Endothelial cell of umbilical vein (primary cell): Measurements from ENCODE around the gene C6orf89. TPM values are rescaled to one million over a fixed set of nuclear protein-coding genes. Genes with fewer than 3 reads are reported as not detected.
A peak's percentile ranks its signal among the peaks of the same experiment; 100 is the strongest.

Experiments used
- BruUV-seq: library from RNA; stranded (reverse); fragments of 400-500 nt; replicated peaks from 2 replicates; lab custom pipeline; 2021; lab: Mats Ljungman, UMichigan
- CTCF ChIA-PET: fragments of 300-600, 350-600 bp; sonication (Branson Sonifier 250); formaldehyde crosslinking; loops from one replicate; lab custom pipeline; 2021; ENCODE audit warnings: antibody characterized with exemption, inconsistent platforms; lab: Charles Lee
- POLR2A ChIA-PET: fragments of 300-600, 350-600 bp; sonication (Branson Sonifier 250); formaldehyde crosslinking; loops from one replicate; lab custom pipeline; 2021; ENCODE audit warnings: antibody characterized with exemption, inconsistent platforms; lab: Charles Lee
- DNase-seq: peaks from one replicate; pipeline ENCODE4 v3.0.0-alpha.2; 2011; ENCODE audit warnings: low read depth, low spot score
- FAIRE-seq: peaks from 2 replicates; lab custom pipeline; 2011; peaks lifted over from hg19 to GRCh38; lab: Jason Lieb, UNC
- H2AFZ ChIP-seq: 2 replicates; pipeline ENCODE4 v1.6.0; 2012; ENCODE audit warnings: low read depth, low read length, control low read depth, inconsistent platforms
- H3K27ac ChIP-seq: 2 replicates; pipeline ENCODE4 v1.5.1; 2011; ENCODE audit warnings: low read depth, mild to moderate bottlenecking, control low read depth, low read length, moderate library complexity; ENCODE audit not compliant: insufficient read depth
- H3K27me3 ChIP-seq, 2 experiments: 2 replicates each; pipeline versions ENCODE4 v1.6.0 to v1.6.1; 2011; ENCODE audit warnings: low read length in 2 of 2, mixed read lengths in 1 of 2; ENCODE audit not compliant: control insufficient read depth in 2 of 2, insufficient read depth in 2 of 2
- H3K36me3 ChIP-seq, 2 experiments: 2 replicates in 1 of 2; 3 replicates in 1 of 2; pipeline ENCODE4 v1.5.1; 2011; ENCODE audit warnings: low read length in 2 of 2, mild to moderate bottlenecking in 1 of 2, moderate library complexity in 1 of 2; ENCODE audit not compliant: control insufficient read depth in 2 of 2, insufficient read depth in 2 of 2; ENCODE audit errors: extremely low read depth in 1 of 2
- H3K4me1 ChIP-seq: 3 replicates; pipeline ENCODE4 v1.5.1; 2011; ENCODE audit warnings: mild to moderate bottlenecking, low read length; ENCODE audit not compliant: control insufficient read depth, insufficient read depth; ENCODE audit errors: extremely low read depth
- H3K4me2 ChIP-seq: 2 replicates; pipeline ENCODE4 v1.6.1; 2011; ENCODE audit warnings: low read length, control low read depth, mixed read lengths; ENCODE audit not compliant: insufficient read depth
- H3K4me3 ChIP-seq, 3 experiments: fragments of 200-600 bp in 1 of 3; sonication (generic), shearing (Covaris generic) in 1 of 3; replicated peaks in 1 of 3; 2 replicates each; pipeline ENCODE4 v1.5.1; 2011 to 2016; ENCODE audit warnings: control low read depth in 3 of 3, low read length in 3 of 3, mild to moderate bottlenecking in 2 of 3, inconsistent platforms in 1 of 3, low read depth in 1 of 3, moderate library complexity in 1 of 3; ENCODE audit not compliant: insufficient read depth in 1 of 3
- H3K79me2 ChIP-seq: 2 replicates; pipeline ENCODE4 v1.6.0; 2012; ENCODE audit warnings: low read length, inconsistent platforms; ENCODE audit not compliant: control insufficient read depth, insufficient read depth
- H3K9ac ChIP-seq: replicated peaks from 2 replicates; pipeline ENCODE3; 2011; ENCODE audit warnings: low read length, control low read depth; ENCODE audit not compliant: insufficient read depth; ENCODE audit errors: extremely low read depth
- H3K9me1 ChIP-seq: replicated peaks from 3 replicates; pipeline ENCODE4 v1.6.0; 2011; ENCODE audit warnings: mild to moderate bottlenecking, low read length; ENCODE audit not compliant: control insufficient read depth, insufficient read depth; ENCODE audit errors: extremely low read depth
- H3K9me3 ChIP-seq: replicated peaks from 2 replicates; pipeline ENCODE4 v1.5.1; 2012; ENCODE audit warnings: low read length, inconsistent platforms; ENCODE audit not compliant: control insufficient read depth, insufficient read depth
- H4K20me1 ChIP-seq: replicated peaks from 2 replicates; pipeline ENCODE3; 2011; ENCODE audit warnings: mild to moderate bottlenecking, low read length; ENCODE audit not compliant: control insufficient read depth, insufficient read depth; ENCODE audit errors: extremely low read depth
- CTCF ChIP-seq, 2 donors: IDR thresholded peaks; 1 replicate in 1 of 2; 2 replicates in 1 of 2; pipeline ENCODE4 v1.5.1; 2011; ENCODE audit warnings: low read length in 2 of 2, mild to moderate bottlenecking in 2 of 2, moderate library complexity in 2 of 2, control low read depth in 1 of 2, inconsistent platforms in 1 of 2, low read depth in 1 of 2; ENCODE audit not compliant: insufficient read depth in 1 of 2; ENCODE audit errors: extremely low read depth in 1 of 2
- FOS ChIP-seq: IDR thresholded peaks from 2 replicates; pipeline ENCODE4 v1.6.1; 2011; ENCODE audit warnings: mild to moderate bottlenecking, low read length, moderate library complexity, borderline replicate concordance; ENCODE audit not compliant: insufficient read depth
- GATA2 ChIP-seq: IDR thresholded peaks from 2 replicates; pipeline ENCODE4 v1.7.0; 2011; ENCODE audit warnings: low read depth, mild to moderate bottlenecking, moderate library complexity, mixed read lengths, low read length; ENCODE audit not compliant: insufficient read length, insufficient read depth
- JUN ChIP-seq: IDR thresholded peaks from 2 replicates; pipeline ENCODE4 v1.6.1; 2011; ENCODE audit warnings: borderline replicate concordance, low read depth; ENCODE audit not compliant: insufficient read length, insufficient read depth
- MAX ChIP-seq: IDR thresholded peaks from 2 replicates; pipeline ENCODE4 v1.6.1; 2011; ENCODE audit not compliant: insufficient read depth, insufficient read length
- MYC ChIP-seq: IDR thresholded peaks from one replicate; pipeline ENCODE4 v1.6.1; 2011; ENCODE audit warnings: mild to moderate bottlenecking, low read depth, low read length
- POLR2A ChIP-seq: IDR thresholded peaks from 2 replicates; pipeline ENCODE4 v1.6.1; 2012; ENCODE audit warnings: low read depth, mild to moderate bottlenecking, control low read depth, low read length
- POLR2AphosphoS5 ChIP-seq: IDR thresholded peaks from 2 replicates; pipeline ENCODE4 v1.6.1; 2012; ENCODE audit warnings: low read depth, mild to moderate bottlenecking, control low read depth, low read length, moderate library complexity; ENCODE audit not compliant: insufficient read depth
- dilution Hi-C: fragments of 300-500 bp; cut with MboI; formaldehyde crosslinking; loops from one replicate; pipeline ENCODE4 v1.15.0; 2019; ENCODE audit warnings: low sequenced_read_pairs; ENCODE audit not compliant: extremely low pct_ligation_motif_present
- intact Hi-C: fragments of 100-400 bp; cut with micrococcal nuclease; formaldehyde crosslinking; loops from one replicate; pipeline ENCODE4 v1.10.0; 2022
- polyA plus RNA-seq, 4 experiments: library from polyadenylated mRNA; depleted of rRNA in 3 of 4; stranded (reverse) in 3 of 4; unstranded in 1 of 4; fragments of >200 nt; gene quantifications; 2 replicates each; pipeline versions ENCODE4 v1.2.1 to v1.2.3, GENCODE V29; 2011 to 2012; ENCODE audit warnings: missing spikeins in 1 of 4
- total RNA-seq: library from RNA; stranded (reverse); gene quantifications from 2 replicates; pipeline ENCODE4 v1.2.3, GENCODE V29; 2021

Gene C6orf89
- total and polyA plus RNA-seq, 2 donors (not counting 3 experiments of a cell fraction or from before 2014, with no cell fraction given) = 18.2 to 34.0 TPM

GRCh38 chr6:36874443-36875249 lies 11.1 kb upstream of the C6orf89 start, which contains the start of gene PPIL1:
TSS of gene PPIL1 (minus strand) at chr6:36874803. CDS start at chr6:36874772, 31 bp downstream.
- H3K9me1 ChIP-seq = no peaks in the 10 kb centered on the region
- dilution Hi-C loops = no loop called here
- peaks cover 17% of the 10 kb centered on the region for H3K79me2 ChIP-seq
- POLR2A ChIA-PET = interaction anchor here (0.6 to 1.4 kb wide), 4 partner anchors 76 to 196 kb away, joined by 3 to 5 read pairs (median 4); partner anchors contain the start of genes CDKN1A and MTCH1
- H3K27me3 ChIP-seq = no peaks in the 10 kb centered on the region
- no peaks in the 10 kb centered on the region for H4K20me1 ChIP-seq
- H3K27ac ChIP-seq = peak within 1 kb of the TSS; percentile 82
- H3K4me3 ChIP-seq = peak within 1 kb of the TSS; percentile 63 to 95 (median 67)
- peak; percentile 93 for DNase-seq
- peak within 1 kb of the TSS; percentile 92 for H3K9ac ChIP-seq
- intact Hi-C loops = loop anchor here (1.0 to 5.0 kb wide), 2 partner anchors 11 to 197 kb away; partner anchors contain the start of genes C6orf89 and CDKN1A
- CTCF ChIA-PET = interaction anchor here (0.8 to 5.7 kb wide), 17 partner anchors 9 to 143 kb away, joined by 3 to 41 read pairs (median 6); partner anchors contain the start of gene C6orf89
- no peaks in the 10 kb centered on the region for H3K9me3 ChIP-seq
- peaks cover 0 to 2% of the 10 kb centered on the region in 2 experiments for H3K36me3 ChIP-seq
- TSS peak; percentile 55 for BruUV-seq
- peak within 1 kb of the TSS; percentile 76 for H2AFZ ChIP-seq
- H3K4me1 ChIP-seq = peaks cover 12% of the 10 kb centered on the region
- FAIRE-seq = peak; percentile 94
- TF ChIP-seq POLR2A (peak; percentile 59), FOS (no peak), JUN (no peak), MYC (peak; percentile 26), MAX (no peak), POLR2AphosphoS5 (peak; percentile 62), CTCF (IDR thresholded peaks at IDR 0.05; ENCODE audit: extremely low read depth in 1 of 2, insufficient read depth in 1 of 2, low read depth in 1 of 2, low read length in 2 of 2) (peak in 1 of 2 donors; percentile 2), GATA2 (no peak)
- peak within 1 kb of the TSS; percentile 99 for H3K4me2 ChIP-seq
